Hair follicular keratinocyte (primary cell): ENCODE measurements around the gene AATF. TPM values are rescaled to one million over a fixed set of nuclear protein-coding genes. Genes with fewer than 3 reads are reported as not detected.

Experiments
- total RNA-seq: library from RNA; depleted of rRNA; stranded (reverse); fragments of >200 nt; gene quantifications from 2 replicates; pipeline ENCODE4 v1.2.3, GENCODE V29; 2015

Gene AATF
- 27.6 and 49.4 TPM in 2 replicates for total RNA-seq

GRCh38 chr17:36948717-36949460, at the start of gene AATF:
Gene AATF (plus strand): TSS chr17:36948954. CDS start chr17:36949126, 172 bp downstream.

GRCh38 chr17:36937001-36937958, 11.5 kb upstream of the AATF start, which contains the start of gene LHX1:
Gene LHX1 (plus strand): TSS chr17:36937475. CDS start chr17:36938198, 723 bp downstream.

Other genes starting within 250 kb of the AATF start
- not detected in 2 replicates for gene LHX1, start 11.5 kb upstream of the AATF start, total RNA-seq